K562 (cell line): Measurements from ENCODE around the gene APELA. TPM values are rescaled to one million over a fixed set of nuclear protein-coding genes. Genes with fewer than 3 reads are reported as not detected.

Experiments used
- ATAC-seq: fragments of 200-7000 bp; cut with Tn5 transposase; 3 replicates; pipeline ENCODE4 v1.9.1; 2020; ENCODE audit warnings: moderate library complexity
- BruUV-seq: library from RNA; stranded (reverse); fragments of 400-500 nt; replicated peaks from 2 replicates; lab custom pipeline; 2021; lab: Mats Ljungman, UMichigan
- CTCF ChIA-PET: fragments of 300-600 bp; formaldehyde crosslinking; extraction: SDS; loops from one replicate; lab custom pipeline; 2021; ENCODE audit warnings: low intra/inter-chr PET ratio; lab: Yijun Ruan, JAX
- POLR2A ChIA-PET: fragments of 300-600, 350-650 bp; sonication (Branson Sonifier 250); formaldehyde crosslinking; extraction: SDS; loops from one replicate; lab custom pipeline; 2021; ENCODE audit warnings: antibody characterized with exemption, inconsistent platforms; lab: Yijun Ruan, JAX
- DNase-seq, 4 experiments: peaks; one replicate each; pipeline versions ENCODE4 v3.0.0 to v3.0.0-alpha.2; 2011 to 2018; ENCODE audit warnings: low spot score in 3 of 4, mixed read lengths in 3 of 4; ENCODE audit errors: extremely low read depth in 1 of 4
- FAIRE-seq: peaks from 2 replicates; lab custom pipeline; 2011; peaks lifted over from hg19 to GRCh38; lab: Jason Lieb, UNC
- H2AFZ ChIP-seq: 2 replicates; pipeline ENCODE4 v1.6.0; 2011; ENCODE audit warnings: low read depth, low read length, control low read depth, inconsistent platforms
- H3K27ac ChIP-seq: fragments of 200-600 bp; 3 replicates; pipeline ENCODE4 v1.8.0; 2011; ENCODE audit warnings: low read depth, mild to moderate bottlenecking, control low read depth, inconsistent platforms, low read length, moderate library complexity, mixed read lengths; ENCODE audit errors: extremely low read depth
- H3K27me3 ChIP-seq, 2 experiments: fragments of 300-600 bp in 1 of 2; 2 replicates in 1 of 2; 3 replicates in 1 of 2; pipeline versions ENCODE4 v1.6.0 to v1.8.0; 2011; ENCODE audit warnings: inconsistent platforms in 2 of 2, low read length in 2 of 2, mild to moderate bottlenecking in 1 of 2, mixed read lengths in 1 of 2, moderate library complexity in 1 of 2; ENCODE audit not compliant: control insufficient read depth in 2 of 2, insufficient read depth in 2 of 2
- H3K36me3 ChIP-seq: fragments of 300-600 bp; 3 replicates; pipeline ENCODE4 v1.8.0; 2011; ENCODE audit warnings: mild to moderate bottlenecking, low read length, inconsistent platforms; ENCODE audit not compliant: control insufficient read depth, insufficient read depth
- H3K4me1 ChIP-seq, 2 experiments: fragments of 200-600 bp in 1 of 2; replicated peaks in 1 of 2; 2 replicates in 1 of 2; 3 replicates in 1 of 2; pipeline versions ENCODE4 v1.5.1 to v1.8.0; 2011; ENCODE audit warnings: inconsistent platforms in 2 of 2, low read length in 2 of 2, mild to moderate bottlenecking in 1 of 2, mixed read lengths in 1 of 2, moderate library complexity in 1 of 2; ENCODE audit not compliant: control insufficient read depth in 2 of 2, insufficient read depth in 2 of 2
- H3K4me2 ChIP-seq: 2 replicates; pipeline ENCODE4 v1.6.1; 2011; ENCODE audit warnings: low read length, control low read depth, inconsistent platforms, mixed read lengths; ENCODE audit not compliant: insufficient read depth
- H3K4me3 ChIP-seq: fragments of 200-600 bp; sonication (generic), shearing (Covaris generic); 2 replicates; pipeline ENCODE4 v1.5.1; 2016; ENCODE audit warnings: control low read depth, inconsistent platforms
- H3K79me2 ChIP-seq: fragments of 200-600 bp; 3 replicates; pipeline ENCODE4 v1.8.0; 2011; ENCODE audit warnings: low read length, inconsistent platforms; ENCODE audit not compliant: control insufficient read depth, insufficient read depth
- H3K9ac ChIP-seq, 2 experiments: 2 replicates each; pipeline versions ENCODE4 v1.6.0 to v1.6.1; 2011; ENCODE audit warnings: low read depth in 2 of 2, low read length in 2 of 2, control low read depth in 1 of 2, inconsistent platforms in 1 of 2, mild to moderate bottlenecking in 1 of 2, mixed read lengths in 1 of 2; ENCODE audit not compliant: insufficient read depth in 1 of 2
- H3K9me1 ChIP-seq: one replicate; pipeline ENCODE4 v1.6.0; 2011; ENCODE audit warnings: inconsistent platforms, mild to moderate bottlenecking, low read length, moderate library complexity; ENCODE audit not compliant: control insufficient read depth, insufficient read depth
- H3K9me3 ChIP-seq: replicated peaks from 2 replicates; pipeline ENCODE4 v1.5.1; 2011; ENCODE audit warnings: low read depth, low read length, inconsistent platforms; ENCODE audit not compliant: control insufficient read depth, insufficient read depth
- H4K20me1 ChIP-seq: replicated peaks from 2 replicates; pipeline ENCODE4 v1.6.1; 2011; ENCODE audit warnings: low read length, inconsistent platforms, mixed read lengths; ENCODE audit not compliant: control insufficient read depth, insufficient read depth
- DACH1 ChIP-seq: fragments of 450-650 bp; IDR thresholded peaks from 2 replicates; pipeline ENCODE4 v1.6.1; 2018; ENCODE audit not compliant: partially characterized antibody
- HSF4 ChIP-seq: fragments of 250-450 bp; sonication (Bioruptor Pico); IDR thresholded peaks from 2 replicates; pipeline ENCODE4 v2.1.2; 2022; ENCODE audit warnings: mild to moderate bottlenecking, moderate library complexity, borderline replicate concordance
- MAFK ChIP-seq: IDR thresholded peaks from 2 replicates; pipeline ENCODE4 v1.6.1; 2011; ENCODE audit warnings: low read length, improper control_type of control experiment
- MGA ChIP-seq: fragments of 450-650 bp; IDR thresholded peaks from 2 replicates; pipeline ENCODE4 v1.6.1; 2016; ENCODE audit warnings: mild to moderate bottlenecking, moderate library complexity
- MTA1 ChIP-seq: fragments of 450-650 bp; IDR thresholded peaks from 2 replicates; pipeline ENCODE4 v1.6.1; 2017; ENCODE audit warnings: borderline replicate concordance
- NEUROD1 ChIP-seq: fragments of 150-350 bp; IDR thresholded peaks from 2 replicates; pipeline ENCODE4 v1.6.1; 2014; ENCODE audit warnings: borderline replicate concordance, low read length, low read depth; ENCODE audit not compliant: partially characterized antibody
- SAP30 ChIP-seq: fragments of 200-600 bp; sonication (generic); IDR thresholded peaks from 2 replicates; pipeline ENCODE4 v1.6.1; 2012; ENCODE audit warnings: borderline replicate concordance, low read depth, mild to moderate bottlenecking, moderate library complexity, low read length, control low read depth, inconsistent platforms; ENCODE audit not compliant: insufficient read depth, poor library complexity, severe bottlenecking
- SMC3 ChIP-seq: conservative IDR thresholded peaks from 2 replicates; pipeline ENCODE4 v1.6.1; 2011; ENCODE audit warnings: low read depth, low read length, improper control_type of control experiment; ENCODE audit not compliant: insufficient read depth
- ZKSCAN3 ChIP-seq: fragments of 250-450 bp; sonication (Bioruptor Pico); IDR thresholded peaks from 2 replicates; pipeline ENCODE4 v1.4.0; 2020
- ZNF316 ChIP-seq: fragments of 450-650 bp; IDR thresholded peaks from 2 replicates; pipeline ENCODE4 v1.6.1; 2016
- WGBS: fragments of 100-300 bp; shearing (Covaris generic); methylation state at CpG from one replicate; pipeline ENCODE4 v1.1.6; 2016; ENCODE audit warnings: low coverage, mixed read lengths; ENCODE audit not compliant: insufficient coverage; ENCODE audit errors: missing lambda C conversion rate; 5-methylcytosine and 5-hydroxymethylcytosine counted together
- in situ Hi-C: fragments of 300-500 bp; cut with MboI; formaldehyde crosslinking; loops from 4 replicates; pipeline ENCODE4 v1.15.0; 2018; ENCODE audit warnings: inconsistent platforms, mixed read lengths
- intact Hi-C: fragments of 100-400 bp; cut with micrococcal nuclease; formaldehyde crosslinking; loops from 2 replicates; pipeline ENCODE4 v1.14.2; 2022
- polyA plus RNA-seq, 8 experiments: library from polyadenylated mRNA; depleted of rRNA in 4 of 8; stranded (reverse) in 5 of 8; unstranded in 3 of 8; fragments of >200 nt; fragmentation: Nextera tagmentation in 2 of 8; fragmentation: Illumina TruSeq in 1 of 8; extraction: Ambion mirVana in 2 of 8; extraction: Trizol in 1 of 8; gene quantifications; 2 replicates each; pipeline versions ENCODE4 v1.2.1 to v1.2.3, GENCODE V29; 2011 to 2014; ENCODE audit warnings: inconsistent platforms in 1 of 8, missing spikeins in 1 of 8
- total RNA-seq, 7 experiments: library from RNA; depleted of rRNA in 6 of 7; stranded (reverse); fragments of >200 nt in 6 of 7; fragmentation: Illumina TruSeq in 2 of 7; extraction: Trizol in 2 of 7; gene quantifications; 2 replicates each; pipeline versions ENCODE4 v1.2.1 to v1.2.3, GENCODE V29; 2011 to 2021; ENCODE audit warnings: low replicate concordance in 1 of 7

APELA gene
- total and polyA plus RNA-seq, 9 of the 15 experiments (the other 6 are each of a cell fraction or from before 2014, with no cell fraction given), result not detected

- Histone ChIP-seq H3K9ac (no peak overlapping the region), H3K27me3 (no peaks in the 10 kb centered on the region), H3K79me2 (no peaks in the 10 kb centered on the region), H4K20me1 (no peaks in the 10 kb centered on the region), H2AFZ (no peak overlapping the region), H3K4me1 (no peaks in the 10 kb centered on the region), H3K9me1 (no peaks in the 10 kb centered on the region), H3K4me3 (no peak overlapping the region), H3K36me3 (no peaks in the 10 kb centered on the region), H3K4me2 (no peak overlapping the region), H3K9me3 (no peaks in the 10 kb centered on the region), H3K27ac (no peak overlapping the region)
- ATAC-seq, result no peak
- FAIRE-seq, result no peak
- POLR2A ChIA-PET, result no interaction called here
- no TSS peak for BruUV-seq
- DNase-seq, result no peak
- intact Hi-C loops, result no loop called here
- WGBS, result 0% methylated on average over 2 of the region's 2 CpGs
- in situ Hi-C loops, result no loop called here
- CTCF ChIA-PET, result no interaction called here
- TF ChIP-seq MTA1, result no peak
- no peak for TF ChIP-seq ZNF316
- no peak for TF ChIP-seq HSF4 (CRISPR knock-in tag)
- no peak for TF ChIP-seq DACH1
- TF ChIP-seq SMC3, result no peak
- no peak for TF ChIP-seq MAFK
- no peak for TF ChIP-seq ZKSCAN3 (CRISPR knock-in tag)
- TF ChIP-seq NEUROD1, result no peak
- no peak for TF ChIP-seq MGA
- no peak for TF ChIP-seq SAP30
These were observed 28.9 kb upstream of the APELA start for GRCh38 chr4:164847967-164848649.
